ENCODE results near the gene FXYD2. TPM values are rescaled to one million over a fixed set of nuclear protein-coding genes. Genes with fewer than 3 reads are reported as not detected.
"Not testable (repeated sequence)": the region's sequence is repeated elsewhere in the genome, so short reads cannot be mapped to it uniquely, and the experiment has no call there.

The FXYD2 gene
- total and polyA plus RNA-seq, 5 experiments from 2014 or later, result 11.9 to 61.6 (median 14.4) TPM

- no peaks in the 10 kb centered on the region for H3K9me3 Mint-ChIP-seq
- ATAC-seq (peak; percentile 80 to 87), DNase-seq (peak; percentile 52 to 83 (median 74))
- peak overlapping the region; percentile 66 to 87 (median 80) for H3K4me3 Mint-ChIP-seq
- H3K27me3 Mint-ChIP-seq, result no peaks in the 10 kb centered on the region
- peak overlapping the region; percentile 87 to 97 (median 90) for H3K27ac Mint-ChIP-seq
- POLR2A ChIA-PET, result interaction anchor here (0.5 to 4.3 kb wide), 10 partner anchors 7 to 237 kb away, joined by 3 to 44 read pairs (median 4); partner anchors contain the start of genes FXYD2 and IL10RA
- H3K4me1 Mint-ChIP-seq, result peaks cover 24 to 56% (median 42%) of the 10 kb centered on the region in 4 donors
- peaks cover 0 to 3% (median 0%) of the 10 kb centered on the region in 3 donors for H3K36me3 Mint-ChIP-seq
These were observed 9.2 kb downstream of the FXYD2 start for GRCh38 chr11:117815262-117815803.

- peaks cover 0 to under 1% (median 0%) of the 10 kb centered on the region in 3 donors for H3K36me3 Mint-ChIP-seq
- peak overlapping the region; percentile 87 to 97 (median 90) for H3K27ac Mint-ChIP-seq
- peak; percentile 70 to 74 for ATAC-seq
- peak; percentile 72 to 93 (median 85) for DNase-seq
- POLR2A ChIA-PET, result interaction anchor here (0.5 to 3.5 kb wide), 10 partner anchors 9 to 238 kb away, joined by 3 to 15 read pairs (median 3); partner anchors contain the start of genes FXYD2 and IL10RA
- H3K27me3 Mint-ChIP-seq, result peaks cover 0 to 2% (median 0%) of the 10 kb centered on the region in 5 donors
- peak overlapping the region; percentile 66 to 87 (median 80) for H3K4me3 Mint-ChIP-seq
- H3K9me3 Mint-ChIP-seq, result no peaks in the 10 kb centered on the region
- H3K4me1 Mint-ChIP-seq, result peaks cover 25 to 56% (median 44%) of the 10 kb centered on the region in 4 donors
These were observed 9.7 kb downstream of the FXYD2 start for GRCh38 chr11:117814766-117815261.

- Mint-ChIP-seq H3K4me1 (peaks cover 28 to 61% (median 49%) of the 10 kb centered on the region in 4 donors), H3K4me3 (peak overlapping the region in 8 of 10 donors; percentile 68 to 87 (median 76))
- POLR2A ChIA-PET, result interaction anchor here (1.0 to 3.5 kb wide), 6 partner anchors 10 to 238 kb away, joined by 3 to 15 read pairs (median 8); partner anchors contain the start of gene FXYD2
These were observed 10.3 kb downstream of the FXYD2 start for GRCh38 chr11:117814204-117814765.

GRCh38 chr11:117810056-117810451, 14.5 kb downstream of the FXYD2 start:
- H3K27me3 Mint-ChIP-seq, H3K36me3 Mint-ChIP-seq, H3K9me3 Mint-ChIP-seq, ATAC-seq, DNase-seq: not testable (repeated sequence)
- Mint-ChIP-seq H3K4me3 (peak overlapping the region in 3 of 10 donors; percentile 0 to 11 (median 9)), H3K27ac (peak overlapping the region in 4 of 10 donors; percentile 3 to 22 (median 14)), H3K4me1 (peaks cover 20 to 33% (median 25%) of the 10 kb centered on the region in 4 donors)
- POLR2A ChIA-PET, result interaction anchor here (1.3 kb wide), 1 partner anchor 243 kb away, joined by 3 read pairs; no protein-coding TSS in a partner anchor

More at GRCh38 chr11:117814204-117814765, 10.3 kb downstream of the FXYD2 start:
- no peaks in the 10 kb centered on the region for H3K36me3 Mint-ChIP-seq
- no peaks in the 10 kb centered on the region for H3K9me3 Mint-ChIP-seq
- DNase-seq, result peak in 1 of 10 donors; percentile 41
- peaks cover 0 to 3% (median 0%) of the 10 kb centered on the region in 5 donors for H3K27me3 Mint-ChIP-seq
- ATAC-seq, result no peak
- H3K27ac Mint-ChIP-seq, result peak overlapping the region; percentile 87 to 97 (median 90)

GRCh38 chr11:117809236-117810055, 15.1 kb downstream of the FXYD2 start:
- Mint-ChIP-seq H3K27me3 (peaks cover 0 to 3% (median 0%) of the 10 kb centered on the region in 5 donors), H3K4me3 (peak overlapping the region in 4 of 10 donors; percentile 0 to 11 (median 10)), H3K36me3 (no peaks in the 10 kb centered on the region), H3K4me1 (peaks cover 14 to 27% (median 19%) of the 10 kb centered on the region in 4 donors), H3K27ac (peak overlapping the region in 4 of 10 donors; percentile 3 to 22 (median 14)), H3K9me3 (no peaks in the 10 kb centered on the region)
- DNase-seq (peak in 5 of 10 donors; percentile 28 to 63 (median 36)), ATAC-seq (peak; percentile 85 to 87)
- POLR2A ChIA-PET, result interaction anchor here (1.3 to 3.3 kb wide), 3 partner anchors 8 to 243 kb away, joined by 3 to 44 read pairs (median 4); partner anchors contain the start of gene DSCAML1

GRCh38 chr11:117808784-117809183, 15.8 kb downstream of the FXYD2 start:
- ATAC-seq, result no peak
- peak overlapping the region in 1 of 10 donors; percentile 21 for H3K27ac Mint-ChIP-seq
- POLR2A ChIA-PET, result interaction anchor here (1.3 to 3.3 kb wide), 4 partner anchors 9 to 244 kb away, joined by 3 to 44 read pairs (median 4); partner anchors contain the start of genes DSCAML1 and IL10RA

GRCh38 chr11:117807482-117808327, 16.8 kb downstream of the FXYD2 start:
- peak; percentile 56 to 87 (median 70) for DNase-seq
- Mint-ChIP-seq H3K4me1 (peaks cover 9 to 18% (median 14%) of the 10 kb centered on the region in 4 donors), H3K27me3 (peaks cover 0 to 3% (median 0%) of the 10 kb centered on the region in 5 donors), H3K9me3 (no peaks in the 10 kb centered on the region), H3K36me3 (no peaks in the 10 kb centered on the region), H3K4me3 (no peak overlapping the region), H3K27ac (peak overlapping the region in 3 of 10 donors; percentile 6 to 64 (median 46))
- POLR2A ChIA-PET, result interaction anchor here (0.6 to 3.3 kb wide), 7 partner anchors 10 to 245 kb away, joined by 3 to 44 read pairs (median 3); partner anchors contain the start of gene IL10RA
- ATAC-seq, result peak; percentile 66 to 81

More at GRCh38 chr11:117808784-117809183, 15.8 kb downstream of the FXYD2 start:
- H3K27me3 Mint-ChIP-seq, result peaks cover 0 to 3% (median 0%) of the 10 kb centered on the region in 5 donors
- DNase-seq, result peak in 1 of 10 donors; percentile 11
- no peak overlapping the region for H3K4me3 Mint-ChIP-seq
- no peaks in the 10 kb centered on the region for H3K36me3 Mint-ChIP-seq
- H3K9me3 Mint-ChIP-seq, result no peaks in the 10 kb centered on the region
- H3K4me1 Mint-ChIP-seq, result peaks cover 9 to 21% (median 14%) of the 10 kb centered on the region in 4 donors

- H3K9me3 Mint-ChIP-seq, result no peaks in the 10 kb centered on the region
- H3K27ac Mint-ChIP-seq, result no peak overlapping the region
- DNase-seq (no peak), ATAC-seq (no peak)
- POLR2A ChIA-PET, result interaction anchor here (1.0 to 3.3 kb wide), 3 partner anchors 10 to 246 kb away, joined by 3 to 44 read pairs (median 9); no protein-coding TSS in a partner anchor
- H3K4me1 Mint-ChIP-seq, result peaks cover 7 to 18% (median 14%) of the 10 kb centered on the region in 4 donors
- peaks cover 0 to 3% (median 0%) of the 10 kb centered on the region in 5 donors for H3K27me3 Mint-ChIP-seq
- no peaks in the 10 kb centered on the region for H3K36me3 Mint-ChIP-seq
- no peak overlapping the region for H3K4me3 Mint-ChIP-seq
These were observed 17.7 kb downstream of the FXYD2 start for GRCh38 chr11:117806846-117807245.

- Mint-ChIP-seq H3K36me3 (no peaks in the 10 kb centered on the region), H3K27ac (no peak overlapping the region), H3K4me1 (peaks cover 7 to 15% (median 14%) of the 10 kb centered on the region in 4 donors), H3K9me3 (no peaks in the 10 kb centered on the region), H3K27me3 (peaks cover 0 to 6% (median 0%) of the 10 kb centered on the region in 5 donors), H3K4me3 (no peak overlapping the region)
- ATAC-seq (no peak), DNase-seq (no peak)
- POLR2A ChIA-PET, result no interaction called here
These were observed 19.5 kb downstream of the FXYD2 start for GRCh38 chr11:117805045-117805444.

- Mint-ChIP-seq H3K27me3 (peaks cover 0 to 7% (median 0%) of the 10 kb centered on the region in 5 donors), H3K4me3 (no peak overlapping the region), H3K36me3 (no peaks in the 10 kb centered on the region), H3K4me1 (peaks cover 2 to 7% (median 5%) of the 10 kb centered on the region in 4 donors), H3K27ac (no peak overlapping the region), H3K9me3 (no peaks in the 10 kb centered on the region)
- no peak for ATAC-seq
- no peak for DNase-seq
- POLR2A ChIA-PET, result no interaction called here
These were observed 20.6 kb downstream of the FXYD2 start for GRCh38 chr11:117803896-117804295.

GRCh38 chr11:117799634-117800033, 24.9 kb downstream of the FXYD2 start:
- POLR2A ChIA-PET, result no interaction called here
- H3K27ac Mint-ChIP-seq, result no peak overlapping the region
- no peak overlapping the region for H3K4me3 Mint-ChIP-seq
- ATAC-seq (no peak), DNase-seq (peak in 1 of 10 donors; percentile 8)
- H3K27me3 Mint-ChIP-seq, result peaks cover 3 to 34% (median 23%) of the 10 kb centered on the region in 5 donors
- peaks cover 0 to 2% (median 0%) of the 10 kb centered on the region in 3 donors for H3K36me3 Mint-ChIP-seq
- H3K9me3 Mint-ChIP-seq, result no peaks in the 10 kb centered on the region
- H3K4me1 Mint-ChIP-seq, result peaks cover 7 to 25% (median 20%) of the 10 kb centered on the region in 4 donors
